GM12878 (cell line): ENCODE data around the gene CTSO. TPM values are rescaled to one million over a fixed set of nuclear protein-coding genes. Genes with fewer than 3 reads are reported as not detected.

Experiments used
- ASH2L ChIP-seq: fragments of 300-600, 200-600 bp; sonication (generic); IDR thresholded peaks from 2 replicates; pipeline ENCODE4 v1.6.1; 2017; ENCODE audit warnings: low read depth, mild to moderate bottlenecking, borderline replicate concordance
- BACH1 ChIP-seq: fragments of 450-650 bp; IDR thresholded peaks from 2 replicates; pipeline ENCODE4 v1.6.1; 2017; ENCODE audit warnings: mild to moderate bottlenecking, borderline replicate concordance
- FOXK2 ChIP-seq: fragments of 450-650 bp; IDR thresholded peaks from 2 replicates; pipeline ENCODE4 v1.6.1; 2017; ENCODE audit warnings: mild to moderate bottlenecking, moderate library complexity
- HDAC2 ChIP-seq: fragments of 200-600 bp; sonication (generic); IDR thresholded peaks from 2 replicates; pipeline ENCODE4 v1.6.1; 2017
- IKZF1 ChIP-seq: fragments of 450-650 bp; conservative IDR thresholded peaks from 2 replicates; pipeline ENCODE4 v1.6.1; 2017; ENCODE audit warnings: antibody characterized with exemption, mild to moderate bottlenecking
- MTA2 ChIP-seq: fragments of 450-650 bp; IDR thresholded peaks from 2 replicates; pipeline ENCODE4 v1.6.1; 2016; ENCODE audit warnings: low read depth, mild to moderate bottlenecking, moderate library complexity
- MYB ChIP-seq: fragments of 150-350 bp; IDR thresholded peaks from 2 replicates; pipeline ENCODE4 v1.6.1; 2014; ENCODE audit warnings: mild to moderate bottlenecking, low read depth, low read length, borderline replicate concordance
- NR2C2 ChIP-seq: IDR thresholded peaks from 2 replicates; pipeline ENCODE4 v1.6.1; 2011; ENCODE audit warnings: borderline replicate concordance, low read depth; ENCODE audit not compliant: control insufficient read depth, insufficient read length
- PAX5 ChIP-seq: IDR thresholded peaks from 2 replicates; pipeline ENCODE4 v1.6.1; 2011; ENCODE audit warnings: low read depth, low read length, borderline replicate concordance
- SPI1 ChIP-seq: IDR thresholded peaks from 2 replicates; pipeline ENCODE4 v1.6.1; 2011; ENCODE audit warnings: low read depth, mild to moderate bottlenecking, low read length, moderate library complexity, borderline replicate concordance; ENCODE audit not compliant: insufficient read depth
- SUZ12 ChIP-seq: fragments of 200-600 bp; sonication (generic); IDR thresholded peaks from one replicate; pipeline ENCODE4 v1.6.1; 2018; ENCODE audit warnings: antibody characterized with exemption, mild to moderate bottlenecking; ENCODE audit not compliant: unreplicated experiment
- YY1 ChIP-seq: IDR thresholded peaks from 2 replicates; pipeline ENCODE4 v1.6.1; 2011; ENCODE audit warnings: low read depth, mild to moderate bottlenecking, low read length
- ZNF24 ChIP-seq: fragments of 450-650 bp; IDR thresholded peaks from 2 replicates; pipeline ENCODE4 v1.6.1; 2017; ENCODE audit warnings: antibody characterized with exemption, mild to moderate bottlenecking
- polyA plus RNA-seq, 11 experiments: library from polyadenylated mRNA; depleted of rRNA in 4 of 11; unstranded in 6 of 11; stranded (reverse) in 5 of 11; fragments of >200 nt; fragmentation: Nextera tagmentation in 4 of 11; fragmentation: Illumina TruSeq in 1 of 11; extraction: Ambion mirVana in 4 of 11; extraction: Trizol in 1 of 11; gene quantifications; 1 replicate in 1 of 11; 2 replicates in 10 of 11; pipeline versions ENCODE4 v1.2.1 to v1.2.3, GENCODE V29; 2011 to 2016; ENCODE audit warnings: inconsistent platforms in 2 of 11, missing spikeins in 2 of 11, low read depth in 1 of 11
- total RNA-seq, 4 experiments: library from RNA; depleted of rRNA in 3 of 4; stranded (reverse); fragments of >200 nt in 3 of 4; fragmentation: Illumina TruSeq in 1 of 4; extraction: Trizol in 1 of 4; gene quantifications; 2 replicates each; pipeline versions ENCODE4 v1.2.1 to v1.2.3, GENCODE V29; 2013 to 2021
- TF ChIP-seq, protein P1 (sequence below): fragments of 450-650 bp; IDR thresholded peaks from 2 replicates; pipeline ENCODE4 v1.6.1; 2016; ENCODE audit warnings: mild to moderate bottlenecking
- TF ChIP-seq, protein P2 (sequence below): fragments of 450-650 bp; formaldehyde crosslinking; IDR thresholded peaks from 2 replicates; pipeline ENCODE4 v1.4.0; 2020; ENCODE audit warnings: mild to moderate bottlenecking, moderate library complexity
- TF ChIP-seq, protein P3 (sequence below): IDR thresholded peaks from 2 replicates; pipeline ENCODE4 v1.6.1; 2011; ENCODE audit warnings: mild to moderate bottlenecking, low read depth, low read length, moderate library complexity; ENCODE audit not compliant: insufficient replicate concordance
- TF ChIP-seq, protein P4 (sequence below), 3 experiments: IDR thresholded peaks in 2 of 3; conservative IDR thresholded peaks in 1 of 3; 2 replicates each; pipeline ENCODE4 v1.5.1; 2011; ENCODE audit warnings: low read depth in 3 of 3, low read length in 3 of 3, mild to moderate bottlenecking in 3 of 3, control low read depth in 2 of 3, moderate library complexity in 2 of 3, inconsistent platforms in 1 of 3, mixed read lengths in 1 of 3; ENCODE audit not compliant: control insufficient read depth in 2 of 3, insufficient read depth in 1 of 3; ENCODE audit errors: extremely low read depth in 1 of 3
- TF ChIP-seq, protein P5 (sequence below): IDR thresholded peaks from 2 replicates; pipeline ENCODE4 v1.6.1; 2011; ENCODE audit warnings: borderline replicate concordance, low read depth, mild to moderate bottlenecking, moderate library complexity, mixed read lengths, low read length; ENCODE audit not compliant: insufficient read depth; ENCODE audit errors: extremely low read length
- TF ChIP-seq, protein P6 (sequence below): fragments of 450-650 bp; IDR thresholded peaks from 2 replicates; pipeline ENCODE4 v1.6.1; 2017; ENCODE audit warnings: borderline replicate concordance

The CTSO gene
- total and polyA plus RNA-seq, 10 of the 15 experiments (the other 5 are each of a cell fraction or from before 2014, with no cell fraction given), result 3.9 to 9.7 (median 7.0) TPM

DNA sequence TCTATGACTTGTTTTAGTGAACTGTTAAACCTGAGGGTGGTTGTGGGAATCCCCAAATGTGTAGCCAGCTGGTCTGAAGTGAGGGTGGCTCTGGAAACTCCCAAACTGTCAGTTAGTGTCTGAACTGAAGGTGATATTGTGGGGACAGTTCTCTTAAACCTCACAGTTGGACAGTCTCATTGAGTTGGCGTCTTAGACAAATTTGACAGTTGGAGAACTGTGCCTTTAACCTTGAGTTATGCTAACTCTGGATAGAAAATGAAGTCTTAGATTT lies 20.7 kb upstream of the CTSO start (continued):
- peak; percentile 43; the same call in 1 of the 2 replicates for TF ChIP-seq IKZF1
- peak; percentile 92 for TF ChIP-seq MYB
- TF ChIP-seq MTA2, result peak; percentile 62
- no peak for TF ChIP-seq NR2C2
- TF ChIP-seq HDAC2, result no peak
- no peak for TF ChIP-seq SUZ12
- TF ChIP-seq, protein P1, sequence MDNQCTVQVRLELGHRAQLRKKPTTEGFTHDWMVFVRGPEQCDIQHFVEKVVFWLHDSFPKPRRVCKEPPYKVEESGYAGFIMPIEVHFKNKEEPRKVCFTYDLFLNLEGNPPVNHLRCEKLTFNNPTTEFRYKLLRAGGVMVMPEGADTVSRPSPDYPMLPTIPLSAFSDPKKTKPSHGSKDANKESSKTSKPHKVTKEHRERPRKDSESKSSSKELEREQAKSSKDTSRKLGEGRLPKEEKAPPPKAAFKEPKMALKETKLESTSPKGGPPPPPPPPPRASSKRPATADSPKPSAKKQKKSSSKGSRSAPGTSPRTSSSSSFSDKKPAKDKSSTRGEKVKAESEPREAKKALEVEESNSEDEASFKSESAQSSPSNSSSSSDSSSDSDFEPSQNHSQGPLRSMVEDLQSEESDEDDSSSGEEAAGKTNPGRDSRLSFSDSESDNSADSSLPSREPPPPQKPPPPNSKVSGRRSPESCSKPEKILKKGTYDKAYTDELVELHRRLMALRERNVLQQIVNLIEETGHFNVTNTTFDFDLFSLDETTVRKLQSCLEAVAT, result no peak
- TF ChIP-seq, protein P2, sequence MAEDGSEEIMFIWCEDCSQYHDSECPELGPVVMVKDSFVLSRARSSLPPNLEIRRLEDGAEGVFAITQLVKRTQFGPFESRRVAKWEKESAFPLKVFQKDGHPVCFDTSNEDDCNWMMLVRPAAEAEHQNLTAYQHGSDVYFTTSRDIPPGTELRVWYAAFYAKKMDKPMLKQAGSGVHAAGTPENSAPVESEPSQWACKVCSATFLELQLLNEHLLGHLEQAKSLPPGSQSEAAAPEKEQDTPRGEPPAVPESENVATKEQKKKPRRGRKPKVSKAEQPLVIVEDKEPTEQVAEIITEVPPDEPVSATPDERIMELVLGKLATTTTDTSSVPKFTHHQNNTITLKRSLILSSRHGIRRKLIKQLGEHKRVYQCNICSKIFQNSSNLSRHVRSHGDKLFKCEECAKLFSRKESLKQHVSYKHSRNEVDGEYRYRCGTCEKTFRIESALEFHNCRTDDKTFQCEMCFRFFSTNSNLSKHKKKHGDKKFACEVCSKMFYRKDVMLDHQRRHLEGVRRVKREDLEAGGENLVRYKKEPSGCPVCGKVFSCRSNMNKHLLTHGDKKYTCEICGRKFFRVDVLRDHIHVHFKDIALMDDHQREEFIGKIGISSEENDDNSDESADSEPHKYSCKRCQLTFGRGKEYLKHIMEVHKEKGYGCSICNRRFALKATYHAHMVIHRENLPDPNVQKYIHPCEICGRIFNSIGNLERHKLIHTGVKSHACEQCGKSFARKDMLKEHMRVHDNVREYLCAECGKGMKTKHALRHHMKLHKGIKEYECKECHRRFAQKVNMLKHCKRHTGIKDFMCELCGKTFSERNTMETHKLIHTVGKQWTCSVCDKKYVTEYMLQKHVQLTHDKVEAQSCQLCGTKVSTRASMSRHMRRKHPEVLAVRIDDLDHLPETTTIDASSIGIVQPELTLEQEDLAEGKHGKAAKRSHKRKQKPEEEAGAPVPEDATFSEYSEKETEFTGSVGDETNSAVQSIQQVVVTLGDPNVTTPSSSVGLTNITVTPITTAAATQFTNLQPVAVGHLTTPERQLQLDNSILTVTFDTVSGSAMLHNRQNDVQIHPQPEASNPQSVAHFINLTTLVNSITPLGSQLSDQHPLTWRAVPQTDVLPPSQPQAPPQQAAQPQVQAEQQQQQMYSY (CRISPR knock-in tag), result no peak
- TF ChIP-seq ASH2L, result no peak
- TF ChIP-seq ZNF24, result no peak
- TF ChIP-seq PAX5, result peak; percentile 33; the same call in 1 of the 2 replicates
- TF ChIP-seq, protein P3, sequence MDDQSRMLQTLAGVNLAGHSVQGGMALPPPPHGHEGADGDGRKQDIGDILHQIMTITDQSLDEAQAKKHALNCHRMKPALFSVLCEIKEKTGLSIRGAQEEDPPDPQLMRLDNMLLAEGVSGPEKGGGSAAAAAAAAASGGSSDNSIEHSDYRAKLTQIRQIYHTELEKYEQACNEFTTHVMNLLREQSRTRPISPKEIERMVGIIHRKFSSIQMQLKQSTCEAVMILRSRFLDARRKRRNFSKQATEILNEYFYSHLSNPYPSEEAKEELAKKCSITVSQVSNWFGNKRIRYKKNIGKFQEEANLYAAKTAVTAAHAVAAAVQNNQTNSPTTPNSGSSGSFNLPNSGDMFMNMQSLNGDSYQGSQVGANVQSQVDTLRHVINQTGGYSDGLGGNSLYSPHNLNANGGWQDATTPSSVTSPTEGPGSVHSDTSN, result peak; percentile 60
- TF ChIP-seq YY1, result no peak
- TF ChIP-seq, protein P4, sequence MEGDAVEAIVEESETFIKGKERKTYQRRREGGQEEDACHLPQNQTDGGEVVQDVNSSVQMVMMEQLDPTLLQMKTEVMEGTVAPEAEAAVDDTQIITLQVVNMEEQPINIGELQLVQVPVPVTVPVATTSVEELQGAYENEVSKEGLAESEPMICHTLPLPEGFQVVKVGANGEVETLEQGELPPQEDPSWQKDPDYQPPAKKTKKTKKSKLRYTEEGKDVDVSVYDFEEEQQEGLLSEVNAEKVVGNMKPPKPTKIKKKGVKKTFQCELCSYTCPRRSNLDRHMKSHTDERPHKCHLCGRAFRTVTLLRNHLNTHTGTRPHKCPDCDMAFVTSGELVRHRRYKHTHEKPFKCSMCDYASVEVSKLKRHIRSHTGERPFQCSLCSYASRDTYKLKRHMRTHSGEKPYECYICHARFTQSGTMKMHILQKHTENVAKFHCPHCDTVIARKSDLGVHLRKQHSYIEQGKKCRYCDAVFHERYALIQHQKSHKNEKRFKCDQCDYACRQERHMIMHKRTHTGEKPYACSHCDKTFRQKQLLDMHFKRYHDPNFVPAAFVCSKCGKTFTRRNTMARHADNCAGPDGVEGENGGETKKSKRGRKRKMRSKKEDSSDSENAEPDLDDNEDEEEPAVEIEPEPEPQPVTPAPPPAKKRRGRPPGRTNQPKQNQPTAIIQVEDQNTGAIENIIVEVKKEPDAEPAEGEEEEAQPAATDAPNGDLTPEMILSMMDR (IDR thresholded peaks at IDR 0.05 in 2 of 3, conservative IDR thresholded peaks at IDR 0.05 in 1 of 3; ENCODE audit: control insufficient read depth in 2 of 3, extremely low read depth in 1 of 3, insufficient read depth in 1 of 3, low read depth in 3 of 3, low read length in 3 of 3), result no peak
- no peak for TF ChIP-seq BACH1
- TF ChIP-seq, protein P5, sequence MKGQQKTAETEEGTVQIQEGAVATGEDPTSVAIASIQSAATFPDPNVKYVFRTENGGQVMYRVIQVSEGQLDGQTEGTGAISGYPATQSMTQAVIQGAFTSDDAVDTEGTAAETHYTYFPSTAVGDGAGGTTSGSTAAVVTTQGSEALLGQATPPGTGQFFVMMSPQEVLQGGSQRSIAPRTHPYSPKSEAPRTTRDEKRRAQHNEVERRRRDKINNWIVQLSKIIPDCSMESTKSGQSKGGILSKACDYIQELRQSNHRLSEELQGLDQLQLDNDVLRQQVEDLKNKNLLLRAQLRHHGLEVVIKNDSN, result no peak
- no peak for TF ChIP-seq FOXK2
- TF ChIP-seq, protein P6, sequence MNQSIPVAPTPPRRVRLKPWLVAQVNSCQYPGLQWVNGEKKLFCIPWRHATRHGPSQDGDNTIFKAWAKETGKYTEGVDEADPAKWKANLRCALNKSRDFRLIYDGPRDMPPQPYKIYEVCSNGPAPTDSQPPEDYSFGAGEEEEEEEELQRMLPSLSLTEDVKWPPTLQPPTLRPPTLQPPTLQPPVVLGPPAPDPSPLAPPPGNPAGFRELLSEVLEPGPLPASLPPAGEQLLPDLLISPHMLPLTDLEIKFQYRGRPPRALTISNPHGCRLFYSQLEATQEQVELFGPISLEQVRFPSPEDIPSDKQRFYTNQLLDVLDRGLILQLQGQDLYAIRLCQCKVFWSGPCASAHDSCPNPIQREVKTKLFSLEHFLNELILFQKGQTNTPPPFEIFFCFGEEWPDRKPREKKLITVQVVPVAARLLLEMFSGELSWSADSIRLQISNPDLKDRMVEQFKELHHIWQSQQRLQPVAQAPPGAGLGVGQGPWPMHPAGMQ, result no peak
- peak; percentile 4; the same call in 1 of the 2 replicates for TF ChIP-seq SPI1
